Mesendoderm (in vitro differentiated cells): ENCODE measurements around the gene SYNE2.
A peak's percentile ranks its signal among the peaks of the same experiment; 100 is the strongest.

Source experiments
- DNase-seq: peaks from one replicate; pipeline ENCODE4 v3.0.0; 2013
- H2AK5ac ChIP-seq: 2 replicates; pipeline ENCODE4 v1.6.1; 2013; ENCODE audit warnings: low read length, inconsistent platforms
- H2BK120ac ChIP-seq: 2 replicates; pipeline ENCODE4 v1.6.1; 2013; ENCODE audit warnings: low read depth, mild to moderate bottlenecking, low read length, moderate library complexity, mixed read lengths
- H2BK15ac ChIP-seq: replicated peaks from 2 replicates; pipeline ENCODE4 v1.6.1; 2013; ENCODE audit warnings: low read depth, mild to moderate bottlenecking, moderate library complexity
- H2BK5ac ChIP-seq: 2 replicates; pipeline ENCODE4 v1.6.1; 2013; ENCODE audit warnings: low read length, inconsistent platforms
- H3K18ac ChIP-seq: 2 replicates; pipeline ENCODE4 v1.6.1; 2013; ENCODE audit warnings: mild to moderate bottlenecking, low read length, mixed read lengths
- H3K23ac ChIP-seq: one replicate; pipeline ENCODE4 v1.6.1; 2013; ENCODE audit warnings: low read length
- H3K27ac ChIP-seq: 2 replicates; pipeline ENCODE4 v1.5.1; 2013; ENCODE audit warnings: low read depth, mild to moderate bottlenecking, inconsistent platforms, low read length, moderate library complexity
- H3K27me3 ChIP-seq: 2 replicates; pipeline ENCODE4 v1.6.1; 2013; ENCODE audit warnings: low read length, control low read depth, mild to moderate bottlenecking, inconsistent platforms; ENCODE audit not compliant: insufficient read depth, poor library complexity
- H3K36me3 ChIP-seq: 2 replicates; pipeline ENCODE4 v1.6.1; 2013; ENCODE audit warnings: low read length, inconsistent platforms; ENCODE audit not compliant: control insufficient read depth, insufficient read depth
- H3K4ac ChIP-seq: one replicate; pipeline ENCODE4 v1.6.1; 2013; ENCODE audit warnings: low read depth, mild to moderate bottlenecking, low read length, moderate library complexity
- H3K4me1 ChIP-seq: 2 replicates; pipeline ENCODE4 v1.6.1; 2013; ENCODE audit warnings: low read depth, low read length, inconsistent platforms; ENCODE audit not compliant: control insufficient read depth
- H3K4me2 ChIP-seq: 2 replicates; pipeline ENCODE4 v1.6.1; 2013; ENCODE audit warnings: low read length
- H3K4me3 ChIP-seq: 2 replicates; pipeline ENCODE4 v1.5.1; 2013; ENCODE audit warnings: mild to moderate bottlenecking, low read length
- H3K56ac ChIP-seq: one replicate; pipeline ENCODE4 v1.6.1; 2013; ENCODE audit warnings: low read length
- H3K79me1 ChIP-seq: 2 replicates; pipeline ENCODE4 v1.6.1; 2013; ENCODE audit warnings: low read length, inconsistent platforms
- H3K79me2 ChIP-seq: 2 replicates; pipeline ENCODE4 v1.6.1; 2013; ENCODE audit warnings: mild to moderate bottlenecking, low read length; ENCODE audit not compliant: control insufficient read depth, insufficient read depth
- H3K9ac ChIP-seq: 2 replicates; pipeline ENCODE4 v1.6.1; 2013; ENCODE audit warnings: low read length, inconsistent platforms
- H4K5ac ChIP-seq: one replicate; pipeline ENCODE4 v1.6.1; 2013; ENCODE audit warnings: low read length
- H4K8ac ChIP-seq: one replicate; pipeline ENCODE4 v1.6.1; 2013; ENCODE audit warnings: low read depth, mild to moderate bottlenecking, control low read depth, low read length, moderate library complexity
- WGBS: extraction: QIAGEN DNeasy Blood & Tissue Kit; methylation state at CpG from one replicate; pipeline ENCODE4 v1.1.7; 2013; ENCODE audit warnings: low lambda C conversion rate, missing lambda C conversion rate; ENCODE audit not compliant: insufficient coverage; ENCODE audit errors: extremely low coverage; 5-methylcytosine and 5-hydroxymethylcytosine counted together

SYNE2 gene

DNA sequence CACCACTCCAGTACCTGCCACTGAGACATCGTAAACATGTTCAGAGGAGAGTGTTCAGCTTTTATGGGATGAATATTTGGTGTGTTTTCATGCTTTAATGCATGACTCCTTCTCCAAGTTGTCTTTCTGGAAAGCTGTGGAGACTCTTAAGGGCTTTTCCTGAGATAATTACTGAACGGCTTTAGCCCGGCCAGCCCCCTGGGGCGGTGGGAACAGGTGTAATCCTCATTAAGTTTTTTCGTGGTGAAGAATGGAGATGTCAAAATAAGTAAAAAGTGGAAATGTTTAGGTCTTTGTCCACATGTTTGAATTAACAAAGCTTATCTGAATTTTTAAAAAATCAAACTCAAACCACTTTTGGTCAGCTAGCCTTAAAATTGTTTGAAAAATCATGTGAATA is 1.5 kb downstream of the SYNE2 start:
- no peak overlapping the region for H2AK5ac ChIP-seq
- H3K4me2 ChIP-seq: peak overlapping the region; percentile 81
- no peak overlapping the region for H2BK5ac ChIP-seq
- H3K9ac ChIP-seq: peak overlapping the region; percentile 79
- H4K5ac ChIP-seq: no peak overlapping the region
- H3K79me1 ChIP-seq: peaks cover 9% of the 10 kb centered on the region
- peak overlapping the region; percentile 49 for H3K56ac ChIP-seq
- H2BK15ac ChIP-seq: no peak overlapping the region
- H3K36me3 ChIP-seq: no peaks in the 10 kb centered on the region
- no peak overlapping the region for H2BK120ac ChIP-seq
- H3K4me1 ChIP-seq: peaks cover 2% of the 10 kb centered on the region
- H3K4ac ChIP-seq: no peak overlapping the region
- H3K18ac ChIP-seq: no peak overlapping the region
- WGBS: no CpG with 5 or more reads among the region's 5 CpGs
- H3K27ac ChIP-seq: no peak overlapping the region
- H3K4me3 ChIP-seq: no peak overlapping the region
- no peak for DNase-seq
- H3K27me3 ChIP-seq: peaks cover 4% of the 10 kb centered on the region
- peaks cover 3% of the 10 kb centered on the region for H3K79me2 ChIP-seq
- H4K8ac ChIP-seq: no peak overlapping the region
- H3K23ac ChIP-seq: no peak overlapping the region

DNA sequence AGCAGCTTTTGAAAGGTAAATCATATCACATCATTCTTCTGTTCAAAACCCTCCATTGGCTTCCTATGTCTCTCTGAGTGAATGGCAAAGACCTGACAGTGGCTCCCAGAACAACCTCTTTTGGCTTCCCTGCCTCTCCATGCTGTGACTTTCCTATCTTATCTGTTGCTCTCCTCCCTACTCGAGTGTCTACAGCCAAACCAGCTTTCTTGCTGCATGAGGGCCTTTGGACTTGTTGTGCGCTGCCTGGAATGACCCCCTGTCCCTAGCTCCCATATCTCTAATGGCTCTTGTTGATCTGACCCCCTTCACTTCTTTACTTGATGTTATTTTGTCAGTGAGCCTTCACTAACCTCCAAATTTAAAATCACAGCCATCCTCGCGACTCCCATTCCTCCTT is 2.5 kb downstream of the SYNE2 start:
- H3K23ac ChIP-seq: no peak overlapping the region
- no peak overlapping the region for H3K9ac ChIP-seq
- no peak overlapping the region for H4K5ac ChIP-seq
- H3K4ac ChIP-seq: no peak overlapping the region
- no peaks in the 10 kb centered on the region for H3K36me3 ChIP-seq
- H2AK5ac ChIP-seq: no peak overlapping the region
- no peak overlapping the region for H2BK5ac ChIP-seq
- WGBS: no CpG with 5 or more reads among the region's 4 CpGs
- no peak overlapping the region for H4K8ac ChIP-seq
- H3K4me3 ChIP-seq: no peak overlapping the region
- DNase-seq: no peak
- peaks cover 4% of the 10 kb centered on the region for H3K27me3 ChIP-seq
- no peak overlapping the region for H3K56ac ChIP-seq
- H3K4me1 ChIP-seq: peaks cover 2% of the 10 kb centered on the region
- H3K27ac ChIP-seq: no peak overlapping the region
- H3K18ac ChIP-seq: no peak overlapping the region
- peaks cover 3% of the 10 kb centered on the region for H3K79me2 ChIP-seq
- H3K4me2 ChIP-seq: no peak overlapping the region
- H2BK120ac ChIP-seq: no peak overlapping the region
- peaks cover 9% of the 10 kb centered on the region for H3K79me1 ChIP-seq
- no peak overlapping the region for H2BK15ac ChIP-seq

DNA sequence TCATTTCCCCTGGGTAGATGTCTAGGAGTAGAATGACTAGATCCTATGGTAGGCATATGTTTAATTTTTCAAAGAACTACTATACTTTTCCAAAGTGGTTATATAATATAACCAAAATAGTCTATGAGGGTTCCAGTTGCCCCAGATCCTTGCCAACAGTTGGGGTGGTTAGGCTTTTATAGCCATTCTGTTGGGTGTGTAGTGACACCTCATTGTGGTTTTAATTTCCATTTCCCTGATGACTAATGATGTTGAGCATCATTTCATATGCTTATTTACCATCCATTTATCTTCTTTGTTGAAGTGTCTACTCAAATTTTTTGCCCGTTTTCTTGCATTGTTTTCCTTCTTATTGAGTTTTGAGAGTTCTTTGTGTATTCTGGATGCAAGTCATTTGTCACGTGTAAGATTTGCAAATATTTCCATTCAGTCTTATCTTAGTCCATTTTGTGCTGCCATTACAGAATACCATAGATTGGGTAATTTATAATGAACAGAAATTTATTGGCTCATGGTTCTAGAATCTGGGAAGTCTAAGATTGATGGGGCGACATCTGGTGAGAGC is 4.7 kb downstream of the SYNE2 start:
- Histone ChIP-seq H2BK15ac (no peak overlapping the region), H3K36me3 (no peaks in the 10 kb centered on the region), H2BK5ac (no peak overlapping the region), H3K4me2 (no peak overlapping the region), H4K5ac (no peak overlapping the region), H3K4me3 (no peak overlapping the region), H3K27me3 (peaks cover 4% of the 10 kb centered on the region), H3K4ac (no peak overlapping the region), H3K9ac (no peak overlapping the region), H4K8ac (no peak overlapping the region), H3K27ac (no peak overlapping the region), H3K4me1 (peaks cover 2% of the 10 kb centered on the region), H3K56ac (no peak overlapping the region), H3K79me2 (peaks cover 3% of the 10 kb centered on the region), H2AK5ac (no peak overlapping the region), H3K23ac (no peak overlapping the region), H2BK120ac (no peak overlapping the region), H3K79me1 (peaks cover 9% of the 10 kb centered on the region), H3K18ac (no peak overlapping the region)
- DNase-seq: no peak
- WGBS: no CpG with 5 or more reads among the region's 3 CpGs

DNA sequence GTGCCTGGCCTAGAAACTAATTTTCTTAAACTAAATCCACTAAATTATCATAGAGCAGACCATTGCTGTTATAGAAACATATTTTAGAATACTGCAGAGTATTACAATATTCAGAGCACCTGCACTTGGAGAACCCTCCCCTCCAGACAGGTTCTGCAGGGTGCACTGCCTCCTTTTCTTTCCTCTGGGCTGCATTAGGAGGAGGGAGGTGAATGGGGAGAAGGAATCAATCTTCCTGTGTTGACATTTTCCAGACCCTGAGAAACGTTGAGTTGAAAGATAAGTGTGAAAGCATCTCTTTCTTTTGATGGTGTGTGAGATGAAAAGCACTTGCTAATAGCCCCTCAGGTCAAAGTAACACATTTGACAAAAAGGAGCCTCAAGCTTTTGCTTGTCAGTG is 7.3 kb downstream of the SYNE2 start:
- Histone ChIP-seq H2BK15ac (no peak overlapping the region), H2BK5ac (no peak overlapping the region), H3K9ac (no peak overlapping the region), H3K23ac (no peak overlapping the region), H3K56ac (no peak overlapping the region), H3K4me2 (no peak overlapping the region), H3K18ac (no peak overlapping the region), H4K5ac (no peak overlapping the region), H3K4me1 (no peaks in the 10 kb centered on the region), H3K27me3 (no peaks in the 10 kb centered on the region), H3K79me2 (no peaks in the 10 kb centered on the region), H3K4ac (no peak overlapping the region), H3K4me3 (no peak overlapping the region), H2AK5ac (no peak overlapping the region), H4K8ac (no peak overlapping the region), H2BK120ac (no peak overlapping the region), H3K36me3 (no peaks in the 10 kb centered on the region), H3K79me1 (peaks cover 9% of the 10 kb centered on the region), H3K27ac (no peak overlapping the region)
- no CpG with 5 or more reads among the region's 1 CpG for WGBS
- DNase-seq: peak; percentile 20

DNA sequence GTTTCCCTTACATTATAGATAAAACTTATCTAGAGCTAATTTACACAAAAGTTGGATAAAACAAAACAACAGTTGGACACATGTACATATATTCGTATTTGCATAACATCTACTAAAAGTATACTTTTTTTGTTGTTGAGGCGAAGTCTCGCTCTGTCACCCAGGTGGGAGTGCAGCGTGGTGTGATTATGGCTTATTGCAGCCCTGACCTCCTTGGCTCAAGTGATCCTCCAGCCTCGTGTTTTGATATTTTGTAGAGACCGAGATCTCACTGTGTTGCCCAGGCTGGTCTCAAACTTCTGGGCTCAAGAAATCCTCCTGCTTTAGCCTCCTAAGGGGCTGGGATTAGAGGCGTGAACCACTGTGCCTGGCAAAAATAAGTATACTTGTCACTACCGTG is 9.4 kb downstream of the SYNE2 start:
- no CpG with 5 or more reads among the region's 8 CpGs for WGBS
- no peak overlapping the region for H3K4me3 ChIP-seq
- H3K4ac ChIP-seq: no peak overlapping the region
- no peak overlapping the region for H2AK5ac ChIP-seq
- no peak overlapping the region for H3K4me2 ChIP-seq
- H4K8ac ChIP-seq: no peak overlapping the region
- H2BK5ac ChIP-seq: no peak overlapping the region
- no peak overlapping the region for H3K18ac ChIP-seq
- H2BK15ac ChIP-seq: no peak overlapping the region
- H3K56ac ChIP-seq: no peak overlapping the region
- no peak overlapping the region for H3K9ac ChIP-seq
- no peak overlapping the region for H3K23ac ChIP-seq
- no peaks in the 10 kb centered on the region for H3K79me2 ChIP-seq
- H3K36me3 ChIP-seq: no peaks in the 10 kb centered on the region
- H3K27ac ChIP-seq: no peak overlapping the region
- DNase-seq: no peak
- H3K27me3 ChIP-seq: no peaks in the 10 kb centered on the region
- no peak overlapping the region for H4K5ac ChIP-seq
- no peaks in the 10 kb centered on the region for H3K79me1 ChIP-seq
- no peak overlapping the region for H2BK120ac ChIP-seq
- no peaks in the 10 kb centered on the region for H3K4me1 ChIP-seq

DNA sequence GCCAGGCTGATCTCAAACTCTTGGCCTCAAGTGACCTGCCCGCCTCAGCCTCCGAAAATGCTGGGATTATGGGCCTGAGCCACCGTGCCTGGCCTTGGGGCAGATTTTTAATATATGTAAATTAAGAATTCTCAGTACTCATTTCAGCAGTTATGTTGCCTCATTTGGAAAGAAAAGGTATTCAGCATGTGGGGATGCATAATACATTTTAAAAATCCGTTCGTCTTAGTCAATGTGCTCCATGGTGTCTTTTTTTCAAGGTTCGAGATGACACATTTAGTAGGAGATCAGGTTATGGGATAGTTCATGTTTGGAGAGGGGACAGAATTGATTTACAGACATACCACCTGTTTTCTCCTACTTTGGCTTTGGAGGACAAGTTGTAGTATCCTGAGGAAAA is 10.2 kb downstream of the SYNE2 start:
- no peaks in the 10 kb centered on the region for H3K79me2 ChIP-seq
- no peak overlapping the region for H2BK5ac ChIP-seq
- no peak overlapping the region for H2AK5ac ChIP-seq
- no peak overlapping the region for H2BK120ac ChIP-seq
- H3K4ac ChIP-seq: no peak overlapping the region
- no peak overlapping the region for H4K8ac ChIP-seq
- no peak overlapping the region for H4K5ac ChIP-seq
- H3K27ac ChIP-seq: no peak overlapping the region
- H3K36me3 ChIP-seq: no peaks in the 10 kb centered on the region
- H3K79me1 ChIP-seq: no peaks in the 10 kb centered on the region
- no peak overlapping the region for H3K4me2 ChIP-seq
- no peak overlapping the region for H3K23ac ChIP-seq
- no peaks in the 10 kb centered on the region for H3K27me3 ChIP-seq
- H2BK15ac ChIP-seq: no peak overlapping the region
- no peak overlapping the region for H3K56ac ChIP-seq
- no peak overlapping the region for H3K4me3 ChIP-seq
- no peak overlapping the region for H3K9ac ChIP-seq
- no peaks in the 10 kb centered on the region for H3K4me1 ChIP-seq
- no CpG with 5 or more reads among the region's 6 CpGs for WGBS
- no peak overlapping the region for H3K18ac ChIP-seq
- no peak for DNase-seq
